Measurements from ENCODE around the gene ABCC6. TPM values are rescaled to one million over a fixed set of nuclear protein-coding genes. Genes with fewer than 3 reads are reported as not detected.

Gene ABCC6
- total RNA-seq, 1 donor, result 0.36 TPM

GRCh38 chr16:16120044-16120381, 103.3 kb downstream of the ABCC6 start:
- Histone ChIP-seq H2AFZ (ENCODE audit: low read length) (no peak overlapping the region), H3K27me3 (ENCODE audit: insufficient read depth, low read length) (no peaks in the 10 kb centered on the region), H3K36me3 (ENCODE audit: insufficient read depth, low read length) (peaks cover 58% of the 10 kb centered on the region), H3K4me2 (ENCODE audit: insufficient read depth, low read length) (no peak overlapping the region), H4K20me1 (ENCODE audit: insufficient read depth, low read length) (no peaks in the 10 kb centered on the region), H3K27ac (ENCODE audit: low read depth, low read length) (no peak overlapping the region), H3K9me3 (ENCODE audit: low read depth, low read length) (peaks cover 8% of the 10 kb centered on the region), H3K4me1 (ENCODE audit: insufficient read depth, low read length) (no peaks in the 10 kb centered on the region), H3K79me2 (ENCODE audit: insufficient read depth, low read length) (no peaks in the 10 kb centered on the region), H3K4me3 (ENCODE audit: insufficient read depth, low read length) (no peak overlapping the region)
- TF ChIP-seq CTCF (IDR thresholded peaks at IDR 0.05; ENCODE audit: extremely low read depth, low read depth, low read length), result no peak
- DNase-seq (ENCODE audit: insufficient read length, low spot score, missing footprints), result no peak

GRCh38 chr16:16118337-16118736, 105.0 kb downstream of the ABCC6 start:
- H3K36me3 ChIP-seq (ENCODE audit: insufficient read depth, low read length), result peaks cover 58% of the 10 kb centered on the region
- H3K27ac ChIP-seq (ENCODE audit: low read depth, low read length), result no peak overlapping the region
- no peak for DNase-seq (ENCODE audit: insufficient read length, low spot score, missing footprints)
- H3K79me2 ChIP-seq (ENCODE audit: insufficient read depth, low read length), result no peaks in the 10 kb centered on the region
- H3K4me1 ChIP-seq (ENCODE audit: insufficient read depth, low read length), result no peaks in the 10 kb centered on the region
- no peaks in the 10 kb centered on the region for H3K27me3 ChIP-seq (ENCODE audit: insufficient read depth, low read length)
- H3K4me2 ChIP-seq (ENCODE audit: insufficient read depth, low read length), result no peak overlapping the region
- no peaks in the 10 kb centered on the region for H4K20me1 ChIP-seq (ENCODE audit: insufficient read depth, low read length)
- no peak for TF ChIP-seq CTCF (IDR thresholded peaks at IDR 0.05; ENCODE audit: extremely low read depth, low read depth, low read length)
- H3K9me3 ChIP-seq (ENCODE audit: low read depth, low read length), result no peaks in the 10 kb centered on the region
- no peak overlapping the region for H2AFZ ChIP-seq (ENCODE audit: low read length)
- H3K4me3 ChIP-seq (ENCODE audit: insufficient read depth, low read length), result no peak overlapping the region

GRCh38 chr16:16116841-16117240, 106.5 kb downstream of the ABCC6 start:
- no peak for DNase-seq (ENCODE audit: insufficient read length, low spot score, missing footprints)
- Histone ChIP-seq H3K4me3 (ENCODE audit: insufficient read depth, low read length) (no peak overlapping the region), H3K79me2 (ENCODE audit: insufficient read depth, low read length) (no peaks in the 10 kb centered on the region), H3K9me3 (ENCODE audit: low read depth, low read length) (no peaks in the 10 kb centered on the region), H2AFZ (ENCODE audit: low read length) (no peak overlapping the region), H3K4me1 (ENCODE audit: insufficient read depth, low read length) (no peaks in the 10 kb centered on the region), H3K36me3 (ENCODE audit: insufficient read depth, low read length) (peaks cover 68% of the 10 kb centered on the region), H4K20me1 (ENCODE audit: insufficient read depth, low read length) (peaks cover 7% of the 10 kb centered on the region), H3K4me2 (ENCODE audit: insufficient read depth, low read length) (no peak overlapping the region), H3K27ac (ENCODE audit: low read depth, low read length) (no peak overlapping the region), H3K27me3 (ENCODE audit: insufficient read depth, low read length) (no peaks in the 10 kb centered on the region)
- TF ChIP-seq CTCF (IDR thresholded peaks at IDR 0.05; ENCODE audit: extremely low read depth, low read depth, low read length), result no peak

GRCh38 chr16:16113076-16113475, 110.2 kb downstream of the ABCC6 start:
- H3K79me2 ChIP-seq (ENCODE audit: insufficient read depth, low read length), result no peaks in the 10 kb centered on the region
- no peaks in the 10 kb centered on the region for H3K4me1 ChIP-seq (ENCODE audit: insufficient read depth, low read length)
- no peak overlapping the region for H3K27ac ChIP-seq (ENCODE audit: low read depth, low read length)
- H4K20me1 ChIP-seq (ENCODE audit: insufficient read depth, low read length), result peaks cover 9% of the 10 kb centered on the region
- H3K27me3 ChIP-seq (ENCODE audit: insufficient read depth, low read length), result no peaks in the 10 kb centered on the region
- H3K9me3 ChIP-seq (ENCODE audit: low read depth, low read length), result no peaks in the 10 kb centered on the region
- no peak for DNase-seq (ENCODE audit: insufficient read length, low spot score, missing footprints)
- no peak overlapping the region for H2AFZ ChIP-seq (ENCODE audit: low read length)
- H3K36me3 ChIP-seq (ENCODE audit: insufficient read depth, low read length), result peaks cover 70% of the 10 kb centered on the region
- TF ChIP-seq CTCF (IDR thresholded peaks at IDR 0.05; ENCODE audit: extremely low read depth, low read depth, low read length), result no peak
- no peak overlapping the region for H3K4me2 ChIP-seq (ENCODE audit: insufficient read depth, low read length)
- no peak overlapping the region for H3K4me3 ChIP-seq (ENCODE audit: insufficient read depth, low read length)
